Pancreas (tissue), 10 donors: ENCODE data around the gene GHITM. TPM values are rescaled to one million over a fixed set of nuclear protein-coding genes. Genes with fewer than 3 reads are reported as not detected.

Experiments
- ATAC-seq, 4 donors: fragments of 200-7000 bp; cut with Tn5 transposase; one replicate each; pipeline versions ENCODE4 v1.8.0 to v1.9.1; 2020; ENCODE audit warnings: mild to moderate bottlenecking in 4 of 4, moderate library complexity in 4 of 4
- DNase-seq, 6 donors: peaks; one replicate each; pipeline ENCODE4 v3.0.0-alpha.2; 2020
- FAIRE-seq: peaks from 2 replicates; lab custom pipeline; 2012; peaks lifted over from hg19 to GRCh38; lab: Jason Lieb, UNC
- H3K27ac ChIP-seq, 4 donors: fragments of 200-600 bp; sonication (generic); 1 replicate in 3 of 4; 2 replicates in 1 of 4; pipeline versions ENCODE4 v1.5.0 to v1.8.0; 2020
- H3K27me3 ChIP-seq, 4 donors: fragments of 200-600 bp; one replicate each; pipeline ENCODE4 v1.8.0; 2021
- H3K36me3 ChIP-seq, 3 donors: fragments of 200-600 bp; sonication (generic) in 1 of 3; one replicate each; pipeline versions ENCODE4 v1.5.0 to v1.8.0; 2020 to 2021
- H3K4me1 ChIP-seq, 3 donors: fragments of 200-600 bp; one replicate each; pipeline ENCODE4 v1.8.0; 2021
- H3K4me3 ChIP-seq, 4 donors: fragments of 200-600 bp; sonication (generic) in 2 of 4; one replicate each; pipeline versions ENCODE4 v1.5.0 to v1.8.0; 2020 to 2021
- H3K9me3 ChIP-seq, 4 donors: fragments of 200-600 bp; one replicate each; pipeline ENCODE4 v1.8.0; 2021
- CTCF ChIP-seq, 4 donors: fragments of 200-600 bp; sonication (generic) in 3 of 4; IDR thresholded peaks; one replicate each; pipeline versions ENCODE4 v1.5.0 to v1.8.0; 2021; ENCODE audit warnings: antibody characterized with exemption in 4 of 4
- WGBS, 2 donors: extraction: QIAGEN DNeasy Blood & Tissue Kit; methylation state at CpG; one replicate each; pipeline ENCODE4 v1.1.7; 2013; 5-methylcytosine and 5-hydroxymethylcytosine counted together
- intact Hi-C, 3 donors: fragments of 100-400 bp; cut with DNase I; formaldehyde crosslinking; loops; one replicate each; pipeline versions ENCODE4 v1.11.1 to v1.14.2; 2022
- polyA plus RNA-seq, 2 donors: library from polyadenylated mRNA; stranded (reverse); fragments of 200-250 nt; gene quantifications; one replicate each; pipeline ENCODE4 v1.2.3, GENCODE V29; 2013
- total RNA-seq, 6 donors: library from RNA; stranded (reverse); fragmentation: NEBNext Ultra II Directional in 4 of 6; extraction: Animal tissue kit (Norgen Biotek cat#: 25700) in 4 of 6; gene quantifications; one replicate each; pipeline versions ENCODE4 v1.2.1 to v1.2.4, GENCODE V29; 2021 to 2023
- donor health status: healthy with polysubstance abuse.
- donor health status: DM: no; HTN: no; CAD: no; lungs with moderate emphysema.
- donor health status: DM: no; HTN: no; CAD: no.
- donor health status: control.
- donor health status: control.
- donor health status: Bipolar disorder and iron deficiency.
- donor health status: DM: yes; HTN: yes; CAD: no.
- donor health status: DM: no; HTN: no; CAD: no.
- donor health status: DM: no; HTN: no; CAD: no.
- donor health status: DM: yes; HTN: yes; CAD: no.

The GHITM gene
- total and polyA plus RNA-seq, 8 donors: 31.1 to 68.5 (median 49.5) TPM

- H3K4me3 ChIP-seq: no peak overlapping the region
- 72 to 89% methylated on average over 5 of the region's 5 CpGs for WGBS, 2 donors
- no peak for TF ChIP-seq CTCF (IDR thresholded peaks at IDR 0.05)
- intact Hi-C loops: no loop called here
- FAIRE-seq (no peak), DNase-seq (no peak), ATAC-seq (no peak)
- H3K4me1 ChIP-seq: no peaks in the 10 kb centered on the region
- H3K9me3 ChIP-seq: no peaks in the 10 kb centered on the region
- H3K36me3 ChIP-seq: no peaks in the 10 kb centered on the region
- H3K27me3 ChIP-seq: no peaks in the 10 kb centered on the region
- no peak overlapping the region for H3K27ac ChIP-seq
Observed at GRCh38 chr10:84181631-84182030, 42.3 kb downstream of the GHITM start.

- FAIRE-seq (no peak), DNase-seq (no peak), ATAC-seq (no peak)
- H3K4me1 ChIP-seq: no peaks in the 10 kb centered on the region
- TF ChIP-seq CTCF (IDR thresholded peaks at IDR 0.05): no peak
- H3K36me3 ChIP-seq: no peaks in the 10 kb centered on the region
- intact Hi-C loops: no loop called here
- no peaks in the 10 kb centered on the region for H3K9me3 ChIP-seq
- no peaks in the 10 kb centered on the region for H3K27me3 ChIP-seq
- H3K27ac ChIP-seq: no peak overlapping the region
- WGBS, 2 donors: 65 to 73% methylated on average over 4 of the region's 4 CpGs
- H3K4me3 ChIP-seq: no peak overlapping the region
Observed at GRCh38 chr10:84184517-84184916, 45.2 kb downstream of the GHITM start.

GRCh38 chr10:84185526-84186175 is 46.3 kb downstream of the GHITM start:
- no peak for FAIRE-seq
- H3K27me3 ChIP-seq: no peaks in the 10 kb centered on the region
- no peak for TF ChIP-seq CTCF (IDR thresholded peaks at IDR 0.05)
- no peaks in the 10 kb centered on the region for H3K4me1 ChIP-seq
- H3K36me3 ChIP-seq: no peaks in the 10 kb centered on the region
- no peaks in the 10 kb centered on the region for H3K9me3 ChIP-seq
- no peak overlapping the region for H3K27ac ChIP-seq
- 42 to 52% methylated on average over 11 of the region's 11 CpGs for WGBS, 2 donors
- ATAC-seq: no peak
- intact Hi-C loops: no loop called here
- no peak overlapping the region for H3K4me3 ChIP-seq
- no peak for DNase-seq

GRCh38 chr10:84188815-84189214 is 49.5 kb downstream of the GHITM start:
- FAIRE-seq: no peak

More at GRCh38 chr10:84188815-84189214, 49.5 kb downstream of the GHITM start:
- Histone ChIP-seq H3K27ac (no peak overlapping the region), H3K36me3 (no peaks in the 10 kb centered on the region), H3K27me3 (no peaks in the 10 kb centered on the region), H3K9me3 (no peaks in the 10 kb centered on the region), H3K4me3 (no peak overlapping the region), H3K4me1 (no peaks in the 10 kb centered on the region)
- TF ChIP-seq CTCF (IDR thresholded peaks at IDR 0.05): no peak
- ATAC-seq (no peak), DNase-seq (no peak)
- WGBS, 2 donors: 55 to 61% methylated on average over 3 of the region's 3 CpGs
- intact Hi-C loops: no loop called here
